ENCODE results near the gene TUBB2A.
"Not testable (repeated sequence)": the region's sequence is repeated elsewhere in the genome, so short reads cannot be mapped to it uniquely, and the experiment has no call there.

GRCh38 chr6:3155416-3155815 lies 1.9 kb downstream of the TUBB2A start:
- not testable (repeated sequence) for TF ChIP-seq USF1 (IDR thresholded peaks at IDR 0.05; ENCODE audit: borderline replicate concordance, extremely low read length, insufficient read depth, low read depth, low read length); JUND (IDR thresholded peaks at IDR 0.05; ENCODE audit: low read depth, low read length); EP300 (IDR thresholded peaks at IDR 0.05; ENCODE audit: borderline replicate concordance in 1 of 2, control insufficient read depth in 1 of 2, low read depth in 2 of 2, low read length in 2 of 2); FOS (IDR thresholded peaks at IDR 0.05; ENCODE audit: borderline replicate concordance, extremely low read depth, insufficient read length); CTCF (IDR thresholded peaks at IDR 0.05 in 2 of 3, conservative IDR thresholded peaks at IDR 0.05 in 1 of 3; ENCODE audit: control insufficient read depth in 2 of 3, extremely low read depth in 1 of 3, insufficient read depth in 1 of 3, low read depth in 3 of 3, low read length in 3 of 3); YY1 (IDR thresholded peaks at IDR 0.05; ENCODE audit: low read depth, low read length); MXI1 (IDR thresholded peaks at IDR 0.05; ENCODE audit: low read depth, low read length); ZNF592 (IDR thresholded peaks at IDR 0.05); EED (IDR thresholded peaks at IDR 0.05; ENCODE audit: low read depth); MAX (IDR thresholded peaks at IDR 0.05; ENCODE audit: low read depth, low read length); CHD2 (IDR thresholded peaks at IDR 0.05; ENCODE audit: borderline replicate concordance, low read depth, low read length); ZNF384 (IDR thresholded peaks at IDR 0.05; ENCODE audit: borderline replicate concordance, low read depth, low read length); POLR2A (IDR thresholded peaks at IDR 0.05; ENCODE audit: low read depth, low read length)

All from GM12878 (cell line).